AG04449 (cell line): ENCODE data around the gene CDSN.

Source experiments
- CTCF ChIA-PET: fragments of 350-600 bp; formaldehyde crosslinking; extraction: SDS; loops from one replicate; lab custom pipeline; 2021; ENCODE audit warnings: antibody characterized with exemption; lab: Yijun Ruan, JAX
- POLR2A ChIA-PET: fragments of 400-600, 350-600 bp; formaldehyde crosslinking; extraction: SDS; loops from one replicate; lab custom pipeline; 2020; ENCODE audit warnings: antibody characterized with exemption, inconsistent platforms; lab: Yijun Ruan, JAX
- DNase-seq: peaks from one replicate; pipeline ENCODE4 v3.0.0-alpha.2; 2010; ENCODE audit warnings: low read depth, low spot score
- H3K4me3 ChIP-seq: 2 replicates; pipeline ENCODE4 v1.5.1; 2011; ENCODE audit warnings: low read depth, mild to moderate bottlenecking, control low read depth, low read length
- TF ChIP-seq, protein P1 (sequence below): IDR thresholded peaks from one replicate; pipeline ENCODE4 v1.5.1; 2011; ENCODE audit warnings: mild to moderate bottlenecking, moderate library complexity, low read length, control low read depth, inconsistent platforms; ENCODE audit not compliant: insufficient read depth; ENCODE audit errors: missing control alignments

Gene CDSN

GRCh38 chr6:31158140-31158862 is 38.1 kb upstream of the CDSN start, which contains the start of gene TCF19:
TCF19 (plus strand) TSS chr6:31158589; CDS start chr6:31159470, 881 bp downstream.
- ChIA-PET CTCF (interaction anchor here (0.9 to 4.2 kb wide), 13 partner anchors 9 to 244 kb away, joined by 3 to 24 read pairs (median 5); partner anchors contain the start of gene PSORS1C2), POLR2A (interaction anchor here (0.7 to 2.2 kb wide), 6 partner anchors 11 to 151 kb away, joined by 3 to 8 read pairs (median 4); no protein-coding TSS in a partner anchor)
- peak; percentile 91 for DNase-seq
- H3K4me3 ChIP-seq: peak within 1 kb of the TSS; percentile 84
- TF ChIP-seq, protein P1, sequence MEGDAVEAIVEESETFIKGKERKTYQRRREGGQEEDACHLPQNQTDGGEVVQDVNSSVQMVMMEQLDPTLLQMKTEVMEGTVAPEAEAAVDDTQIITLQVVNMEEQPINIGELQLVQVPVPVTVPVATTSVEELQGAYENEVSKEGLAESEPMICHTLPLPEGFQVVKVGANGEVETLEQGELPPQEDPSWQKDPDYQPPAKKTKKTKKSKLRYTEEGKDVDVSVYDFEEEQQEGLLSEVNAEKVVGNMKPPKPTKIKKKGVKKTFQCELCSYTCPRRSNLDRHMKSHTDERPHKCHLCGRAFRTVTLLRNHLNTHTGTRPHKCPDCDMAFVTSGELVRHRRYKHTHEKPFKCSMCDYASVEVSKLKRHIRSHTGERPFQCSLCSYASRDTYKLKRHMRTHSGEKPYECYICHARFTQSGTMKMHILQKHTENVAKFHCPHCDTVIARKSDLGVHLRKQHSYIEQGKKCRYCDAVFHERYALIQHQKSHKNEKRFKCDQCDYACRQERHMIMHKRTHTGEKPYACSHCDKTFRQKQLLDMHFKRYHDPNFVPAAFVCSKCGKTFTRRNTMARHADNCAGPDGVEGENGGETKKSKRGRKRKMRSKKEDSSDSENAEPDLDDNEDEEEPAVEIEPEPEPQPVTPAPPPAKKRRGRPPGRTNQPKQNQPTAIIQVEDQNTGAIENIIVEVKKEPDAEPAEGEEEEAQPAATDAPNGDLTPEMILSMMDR: no peak

DNA sequence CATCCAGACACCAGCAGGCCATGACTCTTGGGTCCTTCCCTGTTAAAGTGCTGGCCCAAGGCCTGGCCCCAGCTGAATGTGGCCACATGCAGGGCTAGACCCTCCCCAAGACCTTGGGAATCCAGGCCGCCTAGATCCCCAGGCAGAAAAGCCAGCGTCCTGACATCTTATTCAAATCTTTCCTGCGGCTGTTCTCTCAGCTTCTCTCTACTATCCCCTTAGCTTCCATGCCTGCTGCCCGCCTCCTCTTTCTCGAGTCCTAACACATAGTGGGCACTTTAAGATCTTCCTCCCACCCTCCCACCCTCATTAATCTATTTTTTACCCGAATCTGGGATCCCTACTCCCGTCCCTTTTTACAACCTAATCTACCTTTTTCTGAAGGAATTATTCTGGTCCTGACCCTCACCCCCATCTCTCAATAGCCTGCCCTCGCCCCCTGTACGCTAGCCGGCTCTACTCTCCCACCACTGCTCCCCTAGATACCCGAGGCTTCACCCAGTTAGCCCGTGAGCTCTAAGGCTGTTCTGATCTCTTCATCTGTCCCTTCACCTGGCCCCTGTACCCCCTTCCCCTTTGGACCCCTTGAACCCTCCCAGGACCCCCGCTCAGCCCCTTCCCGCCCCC is 37.4 kb upstream of the CDSN start, which contains the start of gene CCHCR1:
Gene CCHCR1 (minus strand): TSS at position 290 of the 627 bp plus-strand sequence. CDS start 202 bp downstream, at position 88.
- CTCF ChIA-PET: interaction anchor here (0.7 to 4.2 kb wide), 8 partner anchors 12 to 70 kb away, joined by 3 to 24 read pairs (median 8); partner anchors contain the start of gene PSORS1C2

GRCh38 chr6:31156641-31157040 is 36.4 kb upstream of the CDSN start:
- TF ChIP-seq, protein P1: no peak
- POLR2A ChIA-PET: no interaction called here
- no peak overlapping the region for H3K4me3 ChIP-seq
- DNase-seq: no peak
- CTCF ChIA-PET: interaction anchor here (1.0 to 4.2 kb wide), 6 partner anchors 9 to 36 kb away, joined by 3 to 24 read pairs (median 6); partner anchors contain the start of gene PSORS1C2

More for the DNA sequence above, 37.4 kb upstream of the CDSN start, which contains the start of gene CCHCR1:
- peak within 1 kb of the TSS; percentile 84 for H3K4me3 ChIP-seq
- no peak for DNase-seq
- TF ChIP-seq, protein P1: no peak
- POLR2A ChIA-PET: interaction anchor here (0.7 to 2.2 kb wide), 4 partner anchors 12 to 150 kb away, joined by 3 to 8 read pairs (median 4); no protein-coding TSS in a partner anchor

- ChIA-PET POLR2A (no interaction called here), CTCF (interaction anchor here (1.0 to 26.1 kb wide), 4 partner anchors 15 to 38 kb away, joined by 3 to 505 read pairs (median 6); partner anchors contain the start of gene PSORS1C2)
- H3K4me3 ChIP-seq: no peak overlapping the region
- no peak for DNase-seq
- TF ChIP-seq, protein P1: no peak
Observed at GRCh38 chr6:31154436-31154835, 34.2 kb upstream of the CDSN start.

DNA sequence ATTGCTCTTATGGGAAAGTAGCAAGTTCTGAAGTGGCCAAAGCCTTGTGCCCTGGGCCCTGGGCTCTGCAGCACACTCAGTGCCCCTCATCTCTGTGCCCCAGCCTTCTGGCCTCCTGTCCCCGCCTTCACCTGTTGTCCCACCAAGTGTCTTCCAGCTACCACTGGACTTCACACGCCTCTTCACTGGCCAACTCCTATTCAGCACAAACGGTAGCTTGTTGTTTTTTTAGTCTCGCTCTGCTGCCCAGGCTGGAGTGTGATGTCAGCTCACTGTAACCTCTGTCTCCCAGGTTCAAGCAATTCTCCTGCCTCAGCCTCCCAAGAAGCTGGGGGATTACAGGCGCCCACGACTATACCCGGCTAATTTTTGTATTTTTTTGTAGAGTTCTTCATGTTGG is 32.5 kb upstream of the CDSN start:
- H3K4me3 ChIP-seq: no peak overlapping the region
- no peak for DNase-seq
- TF ChIP-seq, protein P1: no peak
- POLR2A ChIA-PET: no interaction called here
- CTCF ChIA-PET: interaction anchor here (1.0 to 26.1 kb wide), 3 partner anchors 9 to 40 kb away, joined by 4 to 505 read pairs (median 5); no protein-coding TSS in a partner anchor
